Measurements from ENCODE around the gene ERVH48-1. TPM values are rescaled to one million over a fixed set of nuclear protein-coding genes. Genes with fewer than 3 reads are reported as not detected.

Gene ERVH48-1
- total and polyA plus RNA-seq, 7 donors = 0.03 to 0.04 TPM; not detected in 5

DNA sequence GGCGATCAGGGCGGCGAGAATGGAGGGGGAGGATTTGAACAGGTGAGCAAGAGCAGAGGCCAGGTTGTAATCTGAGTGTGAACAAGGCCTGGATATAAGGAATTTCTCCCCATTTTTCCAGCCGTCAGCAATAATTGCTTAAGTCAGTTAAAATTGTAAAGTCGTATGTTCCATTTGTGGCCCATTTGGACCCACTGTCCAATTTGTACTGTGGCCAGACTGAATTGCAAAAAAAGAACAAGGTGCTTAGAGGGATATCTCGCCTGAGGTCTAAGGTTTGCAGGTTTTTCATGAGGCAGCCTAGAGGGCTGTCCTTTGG, 1.0 kb downstream of the ERVH48-1 start:
- WGBS, 3 donors = 77 to 86% (median 82%) methylated on average over 6 of the region's 6 CpGs
- no peaks in the 10 kb centered on the region for H3K36me3 ChIP-seq (ENCODE audit: insufficient read depth in 1 of 2, low read depth in 1 of 2)
- no peaks in the 10 kb centered on the region for H3K9me3 ChIP-seq
- peaks cover 8% of the 10 kb centered on the region for H3K4me1 ChIP-seq
- DNase-seq (no peak), ATAC-seq (no peak)
- TF ChIP-seq, protein P1, sequence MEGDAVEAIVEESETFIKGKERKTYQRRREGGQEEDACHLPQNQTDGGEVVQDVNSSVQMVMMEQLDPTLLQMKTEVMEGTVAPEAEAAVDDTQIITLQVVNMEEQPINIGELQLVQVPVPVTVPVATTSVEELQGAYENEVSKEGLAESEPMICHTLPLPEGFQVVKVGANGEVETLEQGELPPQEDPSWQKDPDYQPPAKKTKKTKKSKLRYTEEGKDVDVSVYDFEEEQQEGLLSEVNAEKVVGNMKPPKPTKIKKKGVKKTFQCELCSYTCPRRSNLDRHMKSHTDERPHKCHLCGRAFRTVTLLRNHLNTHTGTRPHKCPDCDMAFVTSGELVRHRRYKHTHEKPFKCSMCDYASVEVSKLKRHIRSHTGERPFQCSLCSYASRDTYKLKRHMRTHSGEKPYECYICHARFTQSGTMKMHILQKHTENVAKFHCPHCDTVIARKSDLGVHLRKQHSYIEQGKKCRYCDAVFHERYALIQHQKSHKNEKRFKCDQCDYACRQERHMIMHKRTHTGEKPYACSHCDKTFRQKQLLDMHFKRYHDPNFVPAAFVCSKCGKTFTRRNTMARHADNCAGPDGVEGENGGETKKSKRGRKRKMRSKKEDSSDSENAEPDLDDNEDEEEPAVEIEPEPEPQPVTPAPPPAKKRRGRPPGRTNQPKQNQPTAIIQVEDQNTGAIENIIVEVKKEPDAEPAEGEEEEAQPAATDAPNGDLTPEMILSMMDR (IDR thresholded peaks at IDR 0.05) = no peak
- H3K4me3 ChIP-seq = no peak overlapping the region
- no peak overlapping the region for H3K27ac ChIP-seq
- H3K27me3 ChIP-seq (ENCODE audit: insufficient read depth in 3 of 3, low read length in 2 of 3) = no peaks in the 10 kb centered on the region
- intact Hi-C loops (cut with DNase I) = loop anchor here in 1 of 2 donors (5.0 kb wide), 1 partner anchor 48 kb away; the partner anchor contains the start of gene PKNOX1

DNA sequence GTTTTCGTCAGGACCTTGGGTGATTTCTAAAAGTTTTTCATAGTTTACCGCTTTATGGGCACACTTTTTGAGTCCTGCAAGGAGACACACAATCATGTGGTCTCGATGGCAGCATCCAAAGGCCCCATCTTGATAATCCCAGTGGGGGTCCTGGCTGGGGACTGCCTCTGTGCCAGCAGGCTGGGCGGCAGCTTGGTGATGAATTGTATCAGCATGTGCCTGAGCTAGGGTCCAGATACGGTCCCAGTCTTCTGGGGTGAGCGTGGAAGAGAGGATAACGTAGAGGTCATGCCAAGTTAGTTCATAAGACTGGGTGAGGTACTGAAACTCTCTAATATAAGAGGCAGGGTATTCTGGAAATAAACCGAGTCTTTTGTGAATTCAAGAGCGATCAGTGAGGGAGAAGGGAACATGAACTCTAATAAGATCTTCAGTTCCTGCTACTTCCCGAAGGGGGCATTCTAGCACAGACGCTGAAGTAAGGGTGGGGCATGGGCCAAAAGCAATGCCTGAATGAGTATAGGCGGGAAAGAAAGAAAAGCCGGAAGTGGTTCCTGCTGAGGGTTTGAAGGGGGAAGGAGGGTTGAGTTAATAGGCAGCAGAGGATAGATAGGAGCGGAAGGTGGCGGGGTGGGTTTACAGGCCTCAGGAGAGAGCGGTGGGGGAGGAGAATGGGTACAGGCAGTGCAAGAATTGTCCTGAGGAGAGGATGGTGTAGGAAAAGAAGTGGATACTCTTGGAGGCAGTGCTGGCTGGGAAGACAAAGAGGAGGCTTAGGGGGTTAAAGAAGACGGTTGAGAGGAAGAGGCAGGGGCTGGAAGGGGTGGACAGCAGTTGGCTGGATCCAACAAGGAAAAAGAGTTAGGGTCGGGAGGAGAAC, 1.6 kb downstream of the ERVH48-1 start:
- 16 to 20% (median 19%) methylated on average over 18 of the region's 18 CpGs for WGBS, 3 donors

DNA sequence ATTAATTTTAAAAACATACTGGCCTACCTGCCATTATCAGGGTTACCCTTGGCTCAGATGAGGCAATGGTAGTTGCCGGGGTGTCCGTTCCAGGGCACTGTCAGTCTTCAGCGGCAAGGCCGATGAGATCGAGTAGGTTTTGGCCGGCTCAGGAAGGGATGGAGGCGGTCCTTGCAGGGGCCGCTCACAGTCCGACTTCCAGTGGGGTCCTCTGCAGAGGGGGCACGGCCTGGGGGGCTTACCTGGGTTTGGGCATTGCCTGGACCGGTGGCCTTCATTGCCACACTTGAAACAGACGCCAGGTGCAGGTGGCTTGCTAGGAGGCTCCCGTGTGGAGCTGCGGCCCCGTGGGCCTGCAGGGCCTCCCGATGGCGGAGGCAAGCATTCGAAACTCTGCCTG, 2.5 kb downstream of the ERVH48-1 start:
- intact Hi-C loops (cut with DNase I) = loop anchor here in 1 of 2 donors (5.0 kb wide), 1 partner anchor 49 kb away; the partner anchor contains the start of gene PKNOX1
- WGBS, 3 donors = 82 to 89% (median 88%) methylated on average over 18 of the region's 18 CpGs

More for the DNA sequence above, 1.6 kb downstream of the ERVH48-1 start:
- H3K4me3 ChIP-seq = peak overlapping the region; percentile 25
- TF ChIP-seq, protein P1 (IDR thresholded peaks at IDR 0.05) = peak; percentile 73
- H3K4me1 ChIP-seq = peaks cover 8% of the 10 kb centered on the region
- no peaks in the 10 kb centered on the region for H3K27me3 ChIP-seq (ENCODE audit: insufficient read depth in 3 of 3, low read length in 2 of 3)
- ATAC-seq (peak; percentile 79 to 92 (median 88)), DNase-seq (peak; percentile 57 to 67)
- no peaks in the 10 kb centered on the region for H3K9me3 ChIP-seq
- H3K36me3 ChIP-seq (ENCODE audit: insufficient read depth in 1 of 2, low read depth in 1 of 2) = no peaks in the 10 kb centered on the region
- no peak overlapping the region for H3K27ac ChIP-seq
- intact Hi-C loops (cut with DNase I) = loop anchor here in 1 of 2 donors (5.0 kb wide), 1 partner anchor 49 kb away; the partner anchor contains the start of gene PKNOX1

DNA sequence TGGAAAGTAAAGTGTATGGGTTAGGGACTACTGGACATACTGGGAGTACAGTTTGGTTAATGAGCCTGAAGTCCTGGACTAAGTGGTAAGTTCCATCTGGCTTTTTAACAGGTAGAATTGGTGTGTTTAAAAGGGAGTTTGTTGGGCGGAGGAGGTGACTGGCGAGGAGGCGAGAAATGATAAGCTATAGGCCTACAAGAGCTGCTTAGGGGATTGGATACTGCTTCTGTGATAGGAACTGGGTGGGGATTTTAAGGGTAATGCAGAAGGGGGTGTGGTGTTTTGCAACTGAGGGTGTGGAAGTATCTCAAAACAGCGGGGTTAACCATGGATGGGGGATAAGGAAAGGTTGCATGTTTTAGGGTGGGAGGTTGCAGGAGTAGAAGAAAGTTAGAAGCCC, 3.5 kb downstream of the ERVH48-1 start:
- H3K4me1 ChIP-seq = peaks cover 8% of the 10 kb centered on the region
- H3K27ac ChIP-seq = no peak overlapping the region
- no peaks in the 10 kb centered on the region for H3K9me3 ChIP-seq
- H3K27me3 ChIP-seq (ENCODE audit: insufficient read depth in 3 of 3, low read length in 2 of 3) = no peaks in the 10 kb centered on the region
- TF ChIP-seq, protein P1 (IDR thresholded peaks at IDR 0.05) = no peak
- DNase-seq = no peak
- no peak for ATAC-seq
- 94 to 95% (median 94%) methylated on average over 4 of the region's 4 CpGs for WGBS, 3 donors
- H3K4me3 ChIP-seq = no peak overlapping the region
- intact Hi-C loops (cut with DNase I) = loop anchor here in 1 of 2 donors (5.0 kb wide), 1 partner anchor 50 kb away; the partner anchor contains the start of gene PKNOX1
- no peaks in the 10 kb centered on the region for H3K36me3 ChIP-seq (ENCODE audit: insufficient read depth in 1 of 2, low read depth in 1 of 2)

More for the DNA sequence above, 2.5 kb downstream of the ERVH48-1 start:
- TF ChIP-seq, protein P1 (IDR thresholded peaks at IDR 0.05) = no peak
- ATAC-seq = no peak
- H3K9me3 ChIP-seq = no peaks in the 10 kb centered on the region
- no peak overlapping the region for H3K27ac ChIP-seq
- H3K4me3 ChIP-seq = no peak overlapping the region
- H3K4me1 ChIP-seq = peaks cover 8% of the 10 kb centered on the region
- no peaks in the 10 kb centered on the region for H3K36me3 ChIP-seq (ENCODE audit: insufficient read depth in 1 of 2, low read depth in 1 of 2)
- DNase-seq = no peak
- H3K27me3 ChIP-seq (ENCODE audit: insufficient read depth in 3 of 3, low read length in 2 of 3) = no peaks in the 10 kb centered on the region

Data from psoas muscle (tissue), 8 donors.